Measurements from ENCODE around the gene CCDC69. TPM values are rescaled to one million over a fixed set of nuclear protein-coding genes. Genes with fewer than 3 reads are reported as not detected.
A peak's percentile ranks its signal among the peaks of the same experiment; 100 is the strongest.
"Not testable (repeated sequence)": the region's sequence is repeated elsewhere in the genome, so short reads cannot be mapped to it uniquely, and the experiment has no call there.

Gene CCDC69
- total RNA-seq, 1 donor from 2014 or later: 21.5 TPM

GRCh38 chr5:151221574-151221973 lies 2.3 kb downstream of the CCDC69 start:
- DNase-seq: no peak

- DNase-seq: no peak
These were observed 4.1 kb downstream of the CCDC69 start for GRCh38 chr5:151219789-151220188.

GRCh38 chr5:151219138-151219537 lies 4.8 kb downstream of the CCDC69 start:
- DNase-seq: no peak

- no peak for DNase-seq
These were observed 5.7 kb downstream of the CCDC69 start for GRCh38 chr5:151218177-151218576.

GRCh38 chr5:151216781-151217180 lies 7.1 kb downstream of the CCDC69 start:
- no peak for DNase-seq

GRCh38 chr5:151215546-151215880 lies 8.4 kb downstream of the CCDC69 start:
- no peak for DNase-seq

- DNase-seq: no peak
These were observed 9.0 kb downstream of the CCDC69 start for GRCh38 chr5:151214614-151215545.

GRCh38 chr5:151213803-151214613 lies 9.9 kb downstream of the CCDC69 start:
- peak; percentile 24 for DNase-seq

GRCh38 chr5:151212406-151212798 lies 11.5 kb downstream of the CCDC69 start:
- no peak for DNase-seq

- DNase-seq: no peak
These were observed 15.4 kb downstream of the CCDC69 start for GRCh38 chr5:151208481-151208914.

- DNase-seq: no peak
These were observed 18.5 kb downstream of the CCDC69 start for GRCh38 chr5:151205411-151205810.

- DNase-seq: no peak
These were observed 19.8 kb downstream of the CCDC69 start for GRCh38 chr5:151204051-151204450.

GRCh38 chr5:151202381-151203139 lies 21.3 kb downstream of the CCDC69 start:
- DNase-seq: no peak

- no peak for DNase-seq
These were observed 22.8 kb downstream of the CCDC69 start for GRCh38 chr5:151200913-151201595.

- no peak for DNase-seq
These were observed 24.2 kb downstream of the CCDC69 start for GRCh38 chr5:151199581-151200185.

- no peak for DNase-seq
These were observed 25.0 kb downstream of the CCDC69 start for GRCh38 chr5:151198861-151199260.

- DNase-seq: not testable (repeated sequence)
These were observed 26.6 kb downstream of the CCDC69 start for GRCh38 chr5:151197291-151197600.

- DNase-seq: peak; percentile 11
These were observed 27.2 kb downstream of the CCDC69 start for GRCh38 chr5:151196556-151197290.

GRCh38 chr5:151195622-151196021 lies 28.3 kb downstream of the CCDC69 start:
- no peak for DNase-seq

GRCh38 chr5:151192626-151193025 lies 31.3 kb downstream of the CCDC69 start:
- DNase-seq: no peak

- no peak for DNase-seq
These were observed 32.2 kb downstream of the CCDC69 start for GRCh38 chr5:151191661-151192060.

Data from tongue (tissue), 2 donors.